ENCODE results near the gene CANT1. TPM values are rescaled to one million over a fixed set of nuclear protein-coding genes. Genes with fewer than 3 reads are reported as not detected.
"Not testable (repeated sequence)": the region's sequence is repeated elsewhere in the genome, so short reads cannot be mapped to it uniquely, and the experiment has no call there.

CANT1 gene
- total and polyA plus RNA-seq, 2 donors (not counting 1 experiment from before 2014, with no cell fraction given) = 39.9 to 46.6 TPM

DNA sequence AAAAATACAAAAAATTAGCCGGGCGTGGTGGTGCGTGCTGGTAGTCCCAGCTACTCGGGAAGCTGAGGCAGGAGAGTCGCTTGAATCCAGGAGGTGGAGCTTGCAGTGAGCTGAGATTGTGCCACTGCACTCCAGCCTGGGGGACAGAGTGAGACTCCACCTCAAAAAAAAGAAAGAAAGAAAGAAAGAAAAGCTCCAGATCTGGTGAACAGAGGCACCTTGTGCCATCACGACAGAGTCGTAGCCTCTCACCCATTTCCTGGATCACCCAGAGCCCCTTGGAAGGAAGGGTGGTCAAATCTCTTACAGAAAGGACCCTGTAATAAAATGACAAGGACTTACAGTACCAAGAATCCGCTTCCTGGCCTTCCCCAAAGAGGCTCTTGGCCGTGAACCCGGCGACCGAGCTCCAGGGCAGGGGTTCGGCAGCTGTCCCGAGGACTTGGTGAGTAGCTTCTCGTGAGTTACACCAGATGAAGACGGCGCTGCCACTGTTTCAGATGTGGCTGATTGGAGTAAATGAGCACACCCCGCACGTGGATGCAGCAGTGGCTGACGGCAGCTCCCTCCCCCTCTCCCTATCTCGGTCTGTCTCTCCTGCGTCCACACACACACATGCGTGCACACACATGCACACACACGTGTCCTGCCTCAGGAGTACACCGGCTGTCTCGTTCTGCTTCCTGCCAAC lies 43.3 kb downstream of the CANT1 start:
- H3K27ac ChIP-seq (ENCODE audit: insufficient read depth, low read length) = no peak overlapping the region
- peaks cover 4% of the 10 kb centered on the region for H3K36me3 ChIP-seq (ENCODE audit: control insufficient read depth, insufficient read depth, low read length)
- no peak overlapping the region for H3K9ac ChIP-seq (ENCODE audit: insufficient read depth, low read length)
- TF ChIP-seq, protein P1, sequence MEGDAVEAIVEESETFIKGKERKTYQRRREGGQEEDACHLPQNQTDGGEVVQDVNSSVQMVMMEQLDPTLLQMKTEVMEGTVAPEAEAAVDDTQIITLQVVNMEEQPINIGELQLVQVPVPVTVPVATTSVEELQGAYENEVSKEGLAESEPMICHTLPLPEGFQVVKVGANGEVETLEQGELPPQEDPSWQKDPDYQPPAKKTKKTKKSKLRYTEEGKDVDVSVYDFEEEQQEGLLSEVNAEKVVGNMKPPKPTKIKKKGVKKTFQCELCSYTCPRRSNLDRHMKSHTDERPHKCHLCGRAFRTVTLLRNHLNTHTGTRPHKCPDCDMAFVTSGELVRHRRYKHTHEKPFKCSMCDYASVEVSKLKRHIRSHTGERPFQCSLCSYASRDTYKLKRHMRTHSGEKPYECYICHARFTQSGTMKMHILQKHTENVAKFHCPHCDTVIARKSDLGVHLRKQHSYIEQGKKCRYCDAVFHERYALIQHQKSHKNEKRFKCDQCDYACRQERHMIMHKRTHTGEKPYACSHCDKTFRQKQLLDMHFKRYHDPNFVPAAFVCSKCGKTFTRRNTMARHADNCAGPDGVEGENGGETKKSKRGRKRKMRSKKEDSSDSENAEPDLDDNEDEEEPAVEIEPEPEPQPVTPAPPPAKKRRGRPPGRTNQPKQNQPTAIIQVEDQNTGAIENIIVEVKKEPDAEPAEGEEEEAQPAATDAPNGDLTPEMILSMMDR (conservative IDR thresholded peaks at IDR 0.05 in 1 of 2, IDR thresholded peaks at IDR 0.05 in 1 of 2; ENCODE audit: low read depth in 1 of 2, low read length in 2 of 2) = no peak
- no peak for TF ChIP-seq EZH2 (IDR thresholded peaks at IDR 0.05; ENCODE audit: low read length, missing control alignments)
- peaks cover 3% of the 10 kb centered on the region for H3K79me2 ChIP-seq (ENCODE audit: control insufficient read depth, insufficient read depth, low read length)
- peaks cover 10% of the 10 kb centered on the region for H3K4me1 ChIP-seq (ENCODE audit: control insufficient read depth, extremely low read depth, insufficient read depth, low read length)
- H3K9me3 ChIP-seq (ENCODE audit: control insufficient read depth, insufficient read depth, low read depth, low read length) = no peaks in the 10 kb centered on the region
- H4K20me1 ChIP-seq (ENCODE audit: control insufficient read depth, extremely low read depth, insufficient read depth, low read length) = no peaks in the 10 kb centered on the region
- H3K4me3 ChIP-seq (replicated peaks in 1 of 4; ENCODE audit: control extremely low read depth in 1 of 4, insufficient read depth in 1 of 4, low read depth in 3 of 4, low read length in 4 of 4) = no peak overlapping the region
- H2AFZ ChIP-seq (ENCODE audit: low read length) = no peak overlapping the region
- no peak overlapping the region for H3K4me2 ChIP-seq (ENCODE audit: extremely low read depth, insufficient read depth, low read length)
- no peaks in the 10 kb centered on the region for H3K27me3 ChIP-seq (ENCODE audit: control insufficient read depth, insufficient read depth, low read length)
- DNase-seq (ENCODE audit: low read depth in 2 of 2) = no peak

DNA sequence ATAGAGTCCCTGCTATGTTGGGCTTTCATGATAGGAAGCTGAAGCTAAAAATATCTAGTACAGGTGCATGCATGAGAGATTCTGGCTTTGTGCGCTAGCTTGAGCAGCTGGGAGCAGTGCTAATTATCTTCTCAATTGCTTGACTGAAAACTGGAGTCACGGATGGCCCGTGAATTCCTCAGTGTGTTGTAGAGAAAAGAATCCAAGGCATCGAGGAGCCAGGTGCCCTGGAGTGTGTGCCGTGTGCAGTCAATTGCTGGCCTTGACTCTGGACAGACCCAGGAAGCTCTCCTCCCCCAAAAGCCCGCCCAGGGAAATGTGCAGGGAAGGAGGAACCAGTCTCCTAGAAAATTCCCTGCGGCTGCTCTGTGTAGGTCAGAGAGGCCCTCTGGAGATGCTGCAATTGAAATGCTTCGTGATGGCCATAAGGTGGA lies 44.1 kb downstream of the CANT1 start:
- Histone ChIP-seq H3K79me2 (ENCODE audit: control insufficient read depth, insufficient read depth, low read length) (no peaks in the 10 kb centered on the region), H3K27ac (ENCODE audit: insufficient read depth, low read length) (no peak overlapping the region), H3K9me3 (ENCODE audit: control insufficient read depth, insufficient read depth, low read depth, low read length) (no peaks in the 10 kb centered on the region), H3K4me2 (ENCODE audit: extremely low read depth, insufficient read depth, low read length) (no peak overlapping the region), H3K36me3 (ENCODE audit: control insufficient read depth, insufficient read depth, low read length) (peaks cover 4% of the 10 kb centered on the region), H3K9ac (ENCODE audit: insufficient read depth, low read length) (no peak overlapping the region), H3K4me1 (ENCODE audit: control insufficient read depth, extremely low read depth, insufficient read depth, low read length) (peaks cover 6% of the 10 kb centered on the region), H3K27me3 (ENCODE audit: control insufficient read depth, insufficient read depth, low read length) (no peaks in the 10 kb centered on the region), H3K4me3 (replicated peaks in 1 of 4; ENCODE audit: control extremely low read depth in 1 of 4, insufficient read depth in 1 of 4, low read depth in 3 of 4, low read length in 4 of 4) (no peak overlapping the region), H2AFZ (ENCODE audit: low read length) (no peak overlapping the region), H4K20me1 (ENCODE audit: control insufficient read depth, extremely low read depth, insufficient read depth, low read length) (no peaks in the 10 kb centered on the region)
- no peak for DNase-seq (ENCODE audit: low read depth in 2 of 2)
- TF ChIP-seq, protein P1 (conservative IDR thresholded peaks at IDR 0.05 in 1 of 2, IDR thresholded peaks at IDR 0.05 in 1 of 2; ENCODE audit: low read depth in 1 of 2, low read length in 2 of 2) = no peak

DNA sequence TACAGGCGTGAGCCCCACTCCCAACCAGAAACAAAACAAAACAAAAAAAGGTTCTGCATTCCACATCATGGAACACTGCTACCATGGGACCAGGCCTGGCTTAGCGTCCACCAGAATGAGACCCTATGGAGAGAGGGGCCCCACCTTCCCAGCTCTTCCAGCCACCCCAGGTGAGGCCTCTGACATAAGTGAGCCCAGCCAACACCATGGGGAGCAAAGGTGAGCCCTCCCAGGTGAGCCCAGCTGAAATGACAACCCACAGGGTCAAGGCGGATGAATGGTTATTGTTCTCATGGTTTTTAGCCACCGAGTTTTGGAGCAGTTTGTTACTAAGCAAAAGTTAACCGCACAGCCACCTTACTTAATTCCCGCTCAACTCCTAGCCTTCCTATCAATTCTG lies 46.2 kb downstream of the CANT1 start:
- H3K4me1 ChIP-seq (ENCODE audit: control insufficient read depth, extremely low read depth, insufficient read depth, low read length) = peaks cover 6% of the 10 kb centered on the region
- H3K79me2 ChIP-seq (ENCODE audit: control insufficient read depth, insufficient read depth, low read length) = no peaks in the 10 kb centered on the region
- no peak overlapping the region for H3K4me2 ChIP-seq (ENCODE audit: extremely low read depth, insufficient read depth, low read length)
- no peak overlapping the region for H3K4me3 ChIP-seq (replicated peaks in 1 of 4; ENCODE audit: control extremely low read depth in 1 of 4, insufficient read depth in 1 of 4, low read depth in 3 of 4, low read length in 4 of 4)
- H3K36me3 ChIP-seq (ENCODE audit: control insufficient read depth, insufficient read depth, low read length) = peaks cover 2% of the 10 kb centered on the region
- no peaks in the 10 kb centered on the region for H3K27me3 ChIP-seq (ENCODE audit: control insufficient read depth, insufficient read depth, low read length)
- no peaks in the 10 kb centered on the region for H4K20me1 ChIP-seq (ENCODE audit: control insufficient read depth, extremely low read depth, insufficient read depth, low read length)
- DNase-seq (ENCODE audit: low read depth in 2 of 2) = no peak
- TF ChIP-seq, protein P1 (conservative IDR thresholded peaks at IDR 0.05 in 1 of 2, IDR thresholded peaks at IDR 0.05 in 1 of 2; ENCODE audit: low read depth in 1 of 2, low read length in 2 of 2) = no peak
- H3K9ac ChIP-seq (ENCODE audit: insufficient read depth, low read length) = no peak overlapping the region
- no peak overlapping the region for H3K27ac ChIP-seq (ENCODE audit: insufficient read depth, low read length)
- no peaks in the 10 kb centered on the region for H3K9me3 ChIP-seq (ENCODE audit: control insufficient read depth, insufficient read depth, low read depth, low read length)
- H2AFZ ChIP-seq (ENCODE audit: low read length) = no peak overlapping the region

DNA sequence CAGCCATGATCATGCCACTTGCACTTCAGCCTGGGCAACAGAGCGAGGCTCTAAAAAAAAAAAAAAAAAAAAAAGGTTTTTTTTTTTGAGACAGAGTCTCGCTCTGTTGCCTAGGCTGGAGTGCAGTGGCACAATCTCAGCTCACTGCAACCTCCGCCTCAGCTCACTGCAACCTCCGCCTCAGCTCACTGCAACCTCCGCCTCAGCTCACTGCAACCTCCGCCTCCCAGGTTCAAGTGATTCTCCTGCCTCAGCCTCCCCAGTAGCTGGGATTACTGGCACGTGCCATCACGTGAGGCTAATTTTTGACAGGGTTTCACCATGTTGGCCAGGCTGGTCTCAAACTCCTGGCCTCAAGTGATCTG lies 46.6 kb downstream of the CANT1 start:
- H3K4me3 ChIP-seq (replicated peaks in 1 of 4; ENCODE audit: control extremely low read depth in 1 of 4, insufficient read depth in 1 of 4, low read depth in 3 of 4, low read length in 4 of 4); H3K9me3 ChIP-seq (ENCODE audit: control insufficient read depth, insufficient read depth, low read depth, low read length); H3K4me2 ChIP-seq (ENCODE audit: extremely low read depth, insufficient read depth, low read length); DNase-seq (ENCODE audit: low read depth in 2 of 2); H2AFZ ChIP-seq (ENCODE audit: low read length); H3K79me2 ChIP-seq (ENCODE audit: control insufficient read depth, insufficient read depth, low read length); H4K20me1 ChIP-seq (ENCODE audit: control insufficient read depth, extremely low read depth, insufficient read depth, low read length); H3K36me3 ChIP-seq (ENCODE audit: control insufficient read depth, insufficient read depth, low read length); H3K4me1 ChIP-seq (ENCODE audit: control insufficient read depth, extremely low read depth, insufficient read depth, low read length); H3K27ac ChIP-seq (ENCODE audit: insufficient read depth, low read length); H3K27me3 ChIP-seq (ENCODE audit: control insufficient read depth, insufficient read depth, low read length); H3K9ac ChIP-seq (ENCODE audit: insufficient read depth, low read length): not testable (repeated sequence)
